NB4 (cell line): ENCODE data around the gene BTG1.

ENCODE experiments used
- CTCF ChIP-seq: IDR thresholded peaks from one replicate; pipeline ENCODE4 v1.5.1; 2012; ENCODE audit warnings: low read depth, low read length
- MAX ChIP-seq: IDR thresholded peaks from 2 replicates; pipeline ENCODE4 v1.6.1; 2011; ENCODE audit warnings: low read depth, low read length
- POLR2A ChIP-seq: IDR thresholded peaks from 2 replicates; pipeline ENCODE4 v1.6.1; 2011; ENCODE audit warnings: mild to moderate bottlenecking; ENCODE audit not compliant: insufficient read length; ENCODE audit errors: extremely low read depth

- no peak for TF ChIP-seq POLR2A
- no peak for TF ChIP-seq CTCF
- TF ChIP-seq MAX, result no peak
Measured at GRCh38 chr12:92191061-92191460, 45.4 kb upstream of the BTG1 start.
